Loucy (cell line): ENCODE data around the gene MKLN1.
"Not testable (repeated sequence)": the region's sequence is repeated elsewhere in the genome, so short reads cannot be mapped to it uniquely, and the experiment has no call there.

Source experiments
- H2AFZ ChIP-seq: fragments of 200-600 bp; sonication (generic); 2 replicates; pipeline ENCODE4 v1.6.0; 2016; ENCODE audit warnings: antibody characterized with exemption, mild to moderate bottlenecking, low read length, moderate library complexity
- H3F3A ChIP-seq: fragments of 200-600 bp; 2 replicates; pipeline ENCODE4 v1.6.0; 2016; ENCODE audit warnings: antibody characterized with exemption, low read depth, mild to moderate bottlenecking
- H3K27me3 ChIP-seq: fragments of 200-600 bp; sonication (generic); 2 replicates; pipeline ENCODE4 v1.6.1; 2014; ENCODE audit warnings: low read length, mild to moderate bottlenecking; ENCODE audit not compliant: insufficient read depth, poor library complexity, severe bottlenecking
- H3K36me3 ChIP-seq: fragments of 200-600 bp; sonication (generic); 2 replicates; pipeline ENCODE4 v1.6.1; 2016; ENCODE audit warnings: low read length; ENCODE audit not compliant: insufficient read depth
- H3K4me1 ChIP-seq: fragments of 200-600 bp; sonication (generic); 2 replicates; pipeline ENCODE4 v1.5.1; 2014; ENCODE audit warnings: low read length, mild to moderate bottlenecking; ENCODE audit not compliant: insufficient read depth, poor library complexity, severe bottlenecking
- H3K4me2 ChIP-seq: fragments of 200-600 bp; sonication (generic); 2 replicates; pipeline ENCODE4 v1.6.0; 2014; ENCODE audit warnings: antibody characterized with exemption, low read length, low read depth, mild to moderate bottlenecking; ENCODE audit not compliant: poor library complexity, severe bottlenecking
- H3K4me3 ChIP-seq: fragments of 200-600 bp; sonication (generic); 2 replicates; pipeline ENCODE4 v1.5.1; 2014; ENCODE audit warnings: low read length, mild to moderate bottlenecking, mixed read lengths; ENCODE audit not compliant: poor library complexity, severe bottlenecking
- H3K79me2 ChIP-seq: fragments of 200-600 bp; sonication (generic); 2 replicates; pipeline ENCODE4 v1.6.1; 2014; ENCODE audit warnings: low read length; ENCODE audit not compliant: insufficient read depth
- H3K9ac ChIP-seq: fragments of 200-600 bp; sonication (generic); 2 replicates; pipeline ENCODE4 v1.6.0; 2014; ENCODE audit warnings: mild to moderate bottlenecking, low read depth, low read length, moderate library complexity; ENCODE audit not compliant: poor library complexity, severe bottlenecking
- H3K9me2 ChIP-seq: fragments of 200-600 bp; sonication (generic); replicated peaks from 2 replicates; pipeline ENCODE4 v1.6.1; 2016; ENCODE audit warnings: low read depth, low read length, mixed read lengths
- H3K9me3 ChIP-seq: fragments of 200-600 bp; sonication (generic); 2 replicates; pipeline ENCODE4 v1.6.1; 2014; ENCODE audit warnings: mild to moderate bottlenecking, antibody characterized with exemption, low read length, low read depth; ENCODE audit not compliant: insufficient read depth
- H4K20me1 ChIP-seq: fragments of 200-600 bp; sonication (generic); 2 replicates; pipeline ENCODE4 v1.6.0; 2014; ENCODE audit warnings: antibody characterized with exemption, low read length, mild to moderate bottlenecking; ENCODE audit not compliant: insufficient read depth, poor library complexity, severe bottlenecking
- EZH2phosphoT487 ChIP-seq: fragments of 200-600 bp; IDR thresholded peaks from 2 replicates; pipeline ENCODE4 v1.6.1; 2018; ENCODE audit warnings: antibody characterized with exemption, mild to moderate bottlenecking, moderate library complexity, borderline replicate concordance
- TF ChIP-seq, protein P1 (sequence below): fragments of 200-600 bp; sonication (generic); conservative IDR thresholded peaks from 2 replicates; pipeline ENCODE4 v1.5.1; 2014; ENCODE audit warnings: mild to moderate bottlenecking, antibody characterized with exemption, low read length

The MKLN1 gene

DNA sequence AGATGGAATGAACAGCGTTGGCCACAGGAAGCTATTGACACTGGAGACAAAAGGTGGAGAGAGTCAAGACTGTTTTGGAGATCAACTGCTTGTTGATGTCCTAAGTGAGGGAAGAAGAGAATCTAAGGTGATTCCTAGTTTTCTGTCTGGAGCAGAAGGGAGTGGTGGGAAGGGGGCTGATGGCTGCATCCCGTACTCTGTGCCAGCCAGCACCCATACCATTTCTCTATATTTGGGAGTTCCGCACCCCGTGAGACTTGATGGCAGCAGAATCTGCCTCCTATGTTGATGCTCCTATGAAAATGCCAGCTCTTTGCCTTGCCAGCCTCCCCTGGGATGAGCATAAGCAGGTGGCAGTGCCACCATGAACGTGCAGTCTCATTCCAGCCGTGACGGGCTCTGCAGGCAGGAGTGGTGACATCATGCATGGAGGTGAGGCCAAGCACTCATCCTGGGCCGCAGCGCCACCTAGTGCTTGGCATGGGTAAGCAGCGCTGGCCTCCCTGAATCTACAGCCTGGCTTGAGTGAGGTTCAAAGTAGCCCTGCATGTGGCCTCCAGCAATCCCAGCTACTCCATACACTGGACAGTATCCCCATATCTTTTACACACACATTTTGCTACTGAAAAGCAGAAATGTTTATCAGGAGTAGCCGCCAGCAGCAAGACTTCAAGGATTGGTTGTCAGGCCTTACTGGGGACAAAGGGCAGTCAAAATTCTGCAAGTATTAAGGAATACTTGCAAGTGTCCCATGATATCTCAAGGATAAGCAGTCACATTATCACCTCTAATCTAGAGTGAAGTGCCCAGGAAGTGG lies 185.8 kb downstream of the MKLN1 start:
- TF ChIP-seq, protein P1, sequence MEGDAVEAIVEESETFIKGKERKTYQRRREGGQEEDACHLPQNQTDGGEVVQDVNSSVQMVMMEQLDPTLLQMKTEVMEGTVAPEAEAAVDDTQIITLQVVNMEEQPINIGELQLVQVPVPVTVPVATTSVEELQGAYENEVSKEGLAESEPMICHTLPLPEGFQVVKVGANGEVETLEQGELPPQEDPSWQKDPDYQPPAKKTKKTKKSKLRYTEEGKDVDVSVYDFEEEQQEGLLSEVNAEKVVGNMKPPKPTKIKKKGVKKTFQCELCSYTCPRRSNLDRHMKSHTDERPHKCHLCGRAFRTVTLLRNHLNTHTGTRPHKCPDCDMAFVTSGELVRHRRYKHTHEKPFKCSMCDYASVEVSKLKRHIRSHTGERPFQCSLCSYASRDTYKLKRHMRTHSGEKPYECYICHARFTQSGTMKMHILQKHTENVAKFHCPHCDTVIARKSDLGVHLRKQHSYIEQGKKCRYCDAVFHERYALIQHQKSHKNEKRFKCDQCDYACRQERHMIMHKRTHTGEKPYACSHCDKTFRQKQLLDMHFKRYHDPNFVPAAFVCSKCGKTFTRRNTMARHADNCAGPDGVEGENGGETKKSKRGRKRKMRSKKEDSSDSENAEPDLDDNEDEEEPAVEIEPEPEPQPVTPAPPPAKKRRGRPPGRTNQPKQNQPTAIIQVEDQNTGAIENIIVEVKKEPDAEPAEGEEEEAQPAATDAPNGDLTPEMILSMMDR: peak; percentile 94
- TF ChIP-seq EZH2phosphoT487: no peak
- Histone ChIP-seq H3F3A (no peaks in the 10 kb centered on the region), H3K4me2 (peak overlapping the region; percentile 49), H3K9ac (no peak overlapping the region), H2AFZ (peak overlapping the region; percentile 75; the same call in 1 of the 2 replicates), H3K79me2 (no peaks in the 10 kb centered on the region), H3K9me2 (no peaks in the 10 kb centered on the region), H3K9me3 (no peaks in the 10 kb centered on the region), H3K36me3 (no peaks in the 10 kb centered on the region), H4K20me1 (no peaks in the 10 kb centered on the region), H3K4me3 (peak overlapping the region; percentile 17), H3K4me1 (no peaks in the 10 kb centered on the region), H3K27me3 (no peaks in the 10 kb centered on the region)

DNA sequence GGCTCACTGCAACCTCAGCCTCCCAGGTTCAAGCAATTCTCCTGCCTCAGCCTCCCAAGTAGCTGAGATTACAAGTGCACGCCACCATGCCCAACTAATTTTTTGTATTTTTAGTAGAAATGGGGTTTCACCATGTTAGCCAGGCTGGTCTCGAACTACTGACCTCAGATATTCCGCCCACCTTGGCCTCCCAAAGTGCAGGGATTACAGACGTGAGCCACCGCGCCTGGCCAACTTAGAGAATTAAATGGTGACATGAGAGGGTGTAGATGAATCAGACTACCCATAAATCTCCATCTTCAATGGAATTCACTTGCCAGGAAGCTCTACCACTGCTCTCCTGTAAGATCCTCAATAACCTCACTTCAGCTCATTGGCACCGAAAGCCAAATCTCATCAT lies 187.8 kb downstream of the MKLN1 start:
- not testable (repeated sequence) for H2AFZ ChIP-seq, H3F3A ChIP-seq, H4K20me1 ChIP-seq, H3K4me1 ChIP-seq, H3K4me2 ChIP-seq, H3K9me2 ChIP-seq, H3K4me3 ChIP-seq, H3K27me3 ChIP-seq, H3K9me3 ChIP-seq, H3K36me3 ChIP-seq, H3K9ac ChIP-seq, H3K79me2 ChIP-seq

DNA sequence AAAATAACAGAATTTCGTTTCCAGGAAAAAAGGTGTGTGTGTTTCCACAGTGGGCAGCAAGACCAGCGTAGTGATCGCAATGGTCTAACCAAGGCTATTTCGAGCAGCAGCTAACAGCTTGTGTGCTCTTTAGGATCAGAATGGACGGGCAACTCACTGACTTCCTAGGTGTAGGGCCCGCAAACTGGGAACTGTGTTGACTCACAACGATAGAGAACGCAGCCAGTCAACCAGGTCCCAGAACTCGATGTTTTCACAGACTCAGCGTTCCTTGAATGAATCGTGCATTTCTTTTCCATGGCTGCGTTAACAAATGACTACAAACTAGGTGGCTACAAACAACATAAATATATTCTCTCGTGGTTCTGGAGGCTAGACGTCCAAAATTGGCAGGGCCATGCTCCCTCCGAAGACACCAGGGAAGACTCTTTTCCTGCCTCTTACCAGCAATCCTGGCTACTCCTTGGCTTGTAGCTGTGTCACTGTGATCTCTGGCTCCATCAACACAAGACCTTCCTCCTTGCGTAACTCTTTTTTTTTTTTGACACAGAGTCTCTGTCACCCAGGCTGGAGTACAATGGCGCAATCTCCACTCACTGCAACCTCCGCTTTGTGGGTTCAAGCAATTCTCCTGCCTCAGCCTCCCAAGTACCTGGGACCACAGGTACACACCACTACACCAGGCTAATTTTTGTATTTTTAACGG lies 189.7 kb downstream of the MKLN1 start:
- no peak overlapping the region for H3K4me2 ChIP-seq
- H3K79me2 ChIP-seq: no peaks in the 10 kb centered on the region
- H3K9ac ChIP-seq: no peak overlapping the region
- H3K9me2 ChIP-seq: no peaks in the 10 kb centered on the region
- H3K9me3 ChIP-seq: no peaks in the 10 kb centered on the region
- H3K4me3 ChIP-seq: no peak overlapping the region
- H4K20me1 ChIP-seq: no peaks in the 10 kb centered on the region
- no peak overlapping the region for H2AFZ ChIP-seq
- H3K27me3 ChIP-seq: no peaks in the 10 kb centered on the region
- TF ChIP-seq EZH2phosphoT487: no peak
- TF ChIP-seq, protein P1: no peak
- no peaks in the 10 kb centered on the region for H3K4me1 ChIP-seq
- H3K36me3 ChIP-seq: no peaks in the 10 kb centered on the region
- H3F3A ChIP-seq: no peaks in the 10 kb centered on the region
